Prostate gland (tissue), 2 donors: ENCODE measurements around the gene KIFBP.

Experiments used
- POLR2A ChIP-seq: fragments of 450-650 bp; IDR thresholded peaks from one replicate; pipeline ENCODE4 v1.6.1; 2016; ENCODE audit warnings: antibody characterized with exemption, mild to moderate bottlenecking
- POLR2AphosphoS5 ChIP-seq: sonication (generic); formaldehyde crosslinking; IDR thresholded peaks from one replicate; pipeline ENCODE4 v1.6.1; 2017; ENCODE audit warnings: antibody characterized with exemption
- TF ChIP-seq, protein P1 (sequence below), 4 experiments: fragments of 200-600 bp in 2 of 4; fragments of 450-650 bp in 2 of 4; sonication (generic) in 2 of 4; IDR thresholded peaks; 1 replicate in 3 of 4; 2 replicates in 1 of 4; pipeline ENCODE4 v1.5.1; 2016 to 2019; ENCODE audit warnings: antibody characterized with exemption in 4 of 4, mild to moderate bottlenecking in 2 of 4, moderate library complexity in 2 of 4

DNA sequence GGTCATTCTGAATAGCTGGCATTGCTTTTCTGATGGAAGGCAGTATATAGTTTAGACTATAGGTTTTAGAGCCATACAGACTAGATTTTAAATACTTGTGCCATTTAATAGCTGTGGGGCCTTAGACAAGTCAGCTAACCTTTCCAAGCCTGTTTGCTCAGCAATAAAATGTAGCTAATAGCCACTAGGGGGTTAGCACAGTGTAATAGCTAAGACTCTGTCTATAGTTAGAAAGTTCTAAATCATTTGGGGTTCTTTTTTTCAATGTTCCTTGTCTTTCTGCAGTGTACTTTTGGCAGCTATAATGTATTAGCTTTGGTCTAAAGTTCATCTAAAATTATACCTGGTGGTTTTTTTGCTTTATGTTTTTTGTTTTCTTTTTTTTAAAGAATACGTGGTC, 7.5 kb upstream of the KIFBP start:
- TF ChIP-seq, protein P1, sequence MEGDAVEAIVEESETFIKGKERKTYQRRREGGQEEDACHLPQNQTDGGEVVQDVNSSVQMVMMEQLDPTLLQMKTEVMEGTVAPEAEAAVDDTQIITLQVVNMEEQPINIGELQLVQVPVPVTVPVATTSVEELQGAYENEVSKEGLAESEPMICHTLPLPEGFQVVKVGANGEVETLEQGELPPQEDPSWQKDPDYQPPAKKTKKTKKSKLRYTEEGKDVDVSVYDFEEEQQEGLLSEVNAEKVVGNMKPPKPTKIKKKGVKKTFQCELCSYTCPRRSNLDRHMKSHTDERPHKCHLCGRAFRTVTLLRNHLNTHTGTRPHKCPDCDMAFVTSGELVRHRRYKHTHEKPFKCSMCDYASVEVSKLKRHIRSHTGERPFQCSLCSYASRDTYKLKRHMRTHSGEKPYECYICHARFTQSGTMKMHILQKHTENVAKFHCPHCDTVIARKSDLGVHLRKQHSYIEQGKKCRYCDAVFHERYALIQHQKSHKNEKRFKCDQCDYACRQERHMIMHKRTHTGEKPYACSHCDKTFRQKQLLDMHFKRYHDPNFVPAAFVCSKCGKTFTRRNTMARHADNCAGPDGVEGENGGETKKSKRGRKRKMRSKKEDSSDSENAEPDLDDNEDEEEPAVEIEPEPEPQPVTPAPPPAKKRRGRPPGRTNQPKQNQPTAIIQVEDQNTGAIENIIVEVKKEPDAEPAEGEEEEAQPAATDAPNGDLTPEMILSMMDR (IDR thresholded peaks at IDR 0.05), result no peak
- TF ChIP-seq POLR2AphosphoS5 (no peak), POLR2A (no peak)
